ENCODE measurements around the gene ACAN. TPM values are rescaled to one million over a fixed set of nuclear protein-coding genes. Genes with fewer than 3 reads are reported as not detected.

The ACAN gene
- total RNA-seq, 1 experiment from 2014 or later: not detected

GRCh38 chr15:88769161-88769971, 33.9 kb upstream of the ACAN start:
- CTCF ChIA-PET: no interaction called here

GRCh38 chr15:88775776-88776175, 27.5 kb upstream of the ACAN start:
- H3K27ac ChIP-seq (ENCODE audit: low read depth, low read length, poor library complexity, severe bottlenecking): no peak overlapping the region
- TF ChIP-seq, protein P1, sequence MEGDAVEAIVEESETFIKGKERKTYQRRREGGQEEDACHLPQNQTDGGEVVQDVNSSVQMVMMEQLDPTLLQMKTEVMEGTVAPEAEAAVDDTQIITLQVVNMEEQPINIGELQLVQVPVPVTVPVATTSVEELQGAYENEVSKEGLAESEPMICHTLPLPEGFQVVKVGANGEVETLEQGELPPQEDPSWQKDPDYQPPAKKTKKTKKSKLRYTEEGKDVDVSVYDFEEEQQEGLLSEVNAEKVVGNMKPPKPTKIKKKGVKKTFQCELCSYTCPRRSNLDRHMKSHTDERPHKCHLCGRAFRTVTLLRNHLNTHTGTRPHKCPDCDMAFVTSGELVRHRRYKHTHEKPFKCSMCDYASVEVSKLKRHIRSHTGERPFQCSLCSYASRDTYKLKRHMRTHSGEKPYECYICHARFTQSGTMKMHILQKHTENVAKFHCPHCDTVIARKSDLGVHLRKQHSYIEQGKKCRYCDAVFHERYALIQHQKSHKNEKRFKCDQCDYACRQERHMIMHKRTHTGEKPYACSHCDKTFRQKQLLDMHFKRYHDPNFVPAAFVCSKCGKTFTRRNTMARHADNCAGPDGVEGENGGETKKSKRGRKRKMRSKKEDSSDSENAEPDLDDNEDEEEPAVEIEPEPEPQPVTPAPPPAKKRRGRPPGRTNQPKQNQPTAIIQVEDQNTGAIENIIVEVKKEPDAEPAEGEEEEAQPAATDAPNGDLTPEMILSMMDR (conservative IDR thresholded peaks at IDR 0.05; ENCODE audit: low read depth, low read length): no peak
- TF ChIP-seq EZH2 (IDR thresholded peaks at IDR 0.05; ENCODE audit: borderline replicate concordance, low read depth, low read length, poor library complexity, severe bottlenecking): no peak
- peaks cover 19% of the 10 kb centered on the region for H3K27me3 ChIP-seq (replicated peaks; ENCODE audit: insufficient read depth, low read depth, low read length, poor library complexity)
- H3K36me3 ChIP-seq (ENCODE audit: insufficient read depth, low read length, poor library complexity, severe bottlenecking): no peaks in the 10 kb centered on the region
- BruUV-seq (replicated peaks): no TSS peak
- no peak overlapping the region for H3K4me3 ChIP-seq (ENCODE audit: low read depth, low read length, poor library complexity, severe bottlenecking)
- intact Hi-C loops (cut with micrococcal nuclease; ENCODE audit: unreplicated experiment): no loop called here
- DNase-seq (ENCODE audit: low spot score): no peak
- POLR2A ChIA-PET (ENCODE audit: low non-redundant PET): no interaction called here
- no peaks in the 10 kb centered on the region for H3K4me1 ChIP-seq (ENCODE audit: insufficient read depth, low read length, poor library complexity, severe bottlenecking)
- CTCF ChIA-PET: no interaction called here
- H3K9me3 ChIP-seq (ENCODE audit: low read depth, low read length, poor library complexity, severe bottlenecking): peaks cover 4% of the 10 kb centered on the region

More at GRCh38 chr15:88769161-88769971, 33.9 kb upstream of the ACAN start:
- no peak for DNase-seq (ENCODE audit: low spot score)
- POLR2A ChIA-PET (ENCODE audit: low non-redundant PET): no interaction called here
- H3K27me3 ChIP-seq (replicated peaks; ENCODE audit: insufficient read depth, low read depth, low read length, poor library complexity): peaks cover 71% of the 10 kb centered on the region
- H3K27ac ChIP-seq (ENCODE audit: low read depth, low read length, poor library complexity, severe bottlenecking): no peak overlapping the region
- H3K4me1 ChIP-seq (ENCODE audit: insufficient read depth, low read length, poor library complexity, severe bottlenecking): no peaks in the 10 kb centered on the region
- no peaks in the 10 kb centered on the region for H3K36me3 ChIP-seq (ENCODE audit: insufficient read depth, low read length, poor library complexity, severe bottlenecking)
- intact Hi-C loops (cut with micrococcal nuclease; ENCODE audit: unreplicated experiment): no loop called here
- BruUV-seq (replicated peaks): no TSS peak
- peak; percentile 70 for TF ChIP-seq EZH2 (IDR thresholded peaks at IDR 0.05; ENCODE audit: borderline replicate concordance, low read depth, low read length, poor library complexity, severe bottlenecking)
- TF ChIP-seq, protein P1 (conservative IDR thresholded peaks at IDR 0.05; ENCODE audit: low read depth, low read length): no peak
- H3K4me3 ChIP-seq (ENCODE audit: low read depth, low read length, poor library complexity, severe bottlenecking): no peak overlapping the region
- peaks cover 5% of the 10 kb centered on the region for H3K9me3 ChIP-seq (ENCODE audit: low read depth, low read length, poor library complexity, severe bottlenecking)

DNA sequence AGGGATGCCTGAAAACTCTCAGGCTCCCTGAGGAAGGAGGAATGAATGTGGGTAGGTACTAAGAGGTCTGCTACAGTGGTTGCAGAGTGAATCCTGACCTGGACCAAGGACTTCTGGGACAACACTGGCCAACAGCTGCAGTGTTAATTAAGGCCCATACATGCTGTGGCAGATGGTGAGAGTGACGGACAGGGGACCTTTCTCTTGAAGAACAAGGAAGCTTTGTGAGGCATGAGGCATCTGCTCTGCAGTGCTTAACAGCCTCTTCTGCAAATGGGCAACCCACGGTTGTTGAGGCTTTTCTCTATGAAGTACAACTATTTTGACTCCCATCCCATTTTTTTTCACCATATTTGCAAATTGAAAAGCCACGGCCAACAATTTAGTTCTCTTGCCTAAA, 26.6 kb upstream of the ACAN start:
- Histone ChIP-seq H3K36me3 (ENCODE audit: insufficient read depth, low read length, poor library complexity, severe bottlenecking) (no peaks in the 10 kb centered on the region), H3K27ac (ENCODE audit: low read depth, low read length, poor library complexity, severe bottlenecking) (no peak overlapping the region), H3K9me3 (ENCODE audit: low read depth, low read length, poor library complexity, severe bottlenecking) (peaks cover 4% of the 10 kb centered on the region), H3K4me3 (ENCODE audit: low read depth, low read length, poor library complexity, severe bottlenecking) (no peak overlapping the region), H3K4me1 (ENCODE audit: insufficient read depth, low read length, poor library complexity, severe bottlenecking) (no peaks in the 10 kb centered on the region), H3K27me3 (replicated peaks; ENCODE audit: insufficient read depth, low read depth, low read length, poor library complexity) (peaks cover 16% of the 10 kb centered on the region)
- ChIA-PET CTCF (no interaction called here), POLR2A (ENCODE audit: low non-redundant PET) (no interaction called here)
- BruUV-seq (replicated peaks): no TSS peak
- no peak for DNase-seq (ENCODE audit: low spot score)
- TF ChIP-seq, protein P1 (conservative IDR thresholded peaks at IDR 0.05; ENCODE audit: low read depth, low read length): no peak
- no peak for TF ChIP-seq EZH2 (IDR thresholded peaks at IDR 0.05; ENCODE audit: borderline replicate concordance, low read depth, low read length, poor library complexity, severe bottlenecking)
- intact Hi-C loops (cut with micrococcal nuclease; ENCODE audit: unreplicated experiment): no loop called here
